ENCODE results near the gene GIGYF2.

GIGYF2 gene

DNA sequence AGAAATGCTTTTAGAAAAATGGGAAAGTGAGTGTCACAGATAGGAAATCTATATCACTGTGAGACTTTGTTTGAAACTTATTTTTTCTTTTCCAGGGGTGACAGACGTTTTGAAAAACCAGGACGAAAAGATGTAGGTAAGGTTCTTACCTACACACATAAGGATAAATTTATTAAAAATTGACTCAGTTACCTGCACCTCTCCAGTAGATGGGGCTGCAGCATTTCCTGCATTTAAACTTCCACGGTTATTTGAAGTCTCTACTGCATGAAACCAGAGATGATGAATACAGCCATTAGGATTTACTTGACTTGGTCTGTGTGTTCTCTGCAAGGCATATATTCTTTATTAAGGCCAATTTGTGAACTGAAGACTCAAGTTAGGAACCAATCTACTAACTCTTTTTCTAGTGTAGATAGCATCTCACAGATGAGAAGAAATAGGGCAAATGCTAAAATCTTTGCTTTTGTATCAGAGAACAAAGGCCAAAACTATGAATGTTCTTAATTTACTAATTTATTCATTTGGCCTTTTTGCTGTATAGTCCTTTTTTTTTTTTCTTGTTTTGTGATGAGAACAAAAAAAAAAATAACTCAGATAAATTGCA lies 64.3 kb downstream of the GIGYF2 start:
- no peak for DNase-seq (ENCODE audit: low read depth)

DNA sequence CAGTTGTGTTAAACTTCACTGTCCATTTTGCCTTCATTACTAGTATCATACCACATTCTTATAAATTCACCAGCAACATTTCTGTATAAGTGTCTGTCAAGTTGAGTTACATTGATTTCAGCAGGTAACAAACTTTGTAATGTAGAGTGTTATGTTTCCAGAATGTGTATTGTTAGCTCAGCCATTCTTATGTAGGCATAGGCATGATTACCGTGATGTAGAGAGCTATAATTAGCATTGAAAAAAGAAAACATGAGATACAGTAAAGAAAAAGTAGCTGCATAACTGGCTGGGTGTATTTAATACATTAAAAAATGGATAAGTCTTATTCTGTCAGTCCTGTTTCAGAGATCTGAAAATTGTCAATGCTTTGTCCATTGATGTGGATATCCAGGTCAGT lies 70.7 kb downstream of the GIGYF2 start:
- no peak for DNase-seq (ENCODE audit: low read depth)

DNA sequence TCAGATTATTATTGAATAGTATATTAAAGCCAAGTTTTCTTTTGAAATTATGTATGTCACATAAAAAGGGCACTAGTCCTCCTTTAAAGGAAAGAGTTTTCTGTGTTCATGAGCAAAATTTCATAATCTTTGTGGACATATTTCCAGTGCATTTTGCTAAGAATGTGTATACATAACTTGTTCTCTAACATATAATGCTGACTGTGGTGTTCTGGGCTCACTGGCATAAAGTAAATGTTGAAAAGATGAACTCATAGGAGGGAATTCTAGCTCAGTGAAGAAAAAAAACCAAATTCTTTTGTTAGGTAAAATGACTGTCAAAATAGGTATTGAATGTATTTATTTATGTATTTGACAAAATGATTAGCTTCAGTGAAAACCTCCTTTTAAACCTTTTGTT lies 73.1 kb downstream of the GIGYF2 start:
- DNase-seq (ENCODE audit: low read depth): no peak

DNA sequence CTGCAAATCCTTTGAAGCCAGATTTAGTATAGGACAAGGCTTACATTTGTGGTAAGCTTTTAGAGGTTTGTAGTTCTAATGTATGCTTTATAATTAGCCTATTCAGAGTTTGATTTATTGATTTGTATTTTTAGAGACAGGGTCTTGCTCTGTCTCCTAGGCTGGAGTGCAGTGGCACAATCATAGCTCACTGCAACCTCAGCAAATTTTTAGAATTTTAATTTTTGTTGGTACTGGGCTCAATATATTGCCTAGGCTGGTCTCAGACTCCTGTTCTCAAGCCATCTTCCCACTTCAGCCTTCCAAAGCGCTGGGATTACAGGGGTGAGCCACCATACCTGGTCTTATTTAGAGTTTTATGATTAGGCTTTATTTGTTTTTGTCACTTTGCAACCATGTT lies 74.7 kb downstream of the GIGYF2 start:
- DNase-seq (ENCODE audit: low read depth): no peak

DNA sequence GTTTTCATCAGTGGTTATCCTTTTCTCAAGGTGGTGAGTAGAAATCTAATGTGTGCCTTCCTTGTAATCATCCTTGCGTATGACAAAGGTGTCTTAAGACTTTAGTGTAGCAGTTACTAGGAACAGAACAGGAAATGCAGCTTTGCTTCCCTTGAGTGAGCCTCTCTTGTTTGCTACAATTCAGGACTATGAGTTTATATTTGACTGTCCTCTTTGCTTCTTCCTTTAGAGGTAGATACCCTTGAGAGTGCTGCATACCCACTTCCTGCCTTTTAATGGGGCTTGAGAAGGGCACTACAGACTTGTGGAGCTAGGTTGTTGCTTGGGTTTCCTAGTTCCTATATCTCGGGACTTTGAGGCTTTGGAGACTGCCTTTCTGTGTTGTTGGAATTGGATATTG lies 75.4 kb downstream of the GIGYF2 start:
- no peak for DNase-seq (ENCODE audit: low read depth)

DNA sequence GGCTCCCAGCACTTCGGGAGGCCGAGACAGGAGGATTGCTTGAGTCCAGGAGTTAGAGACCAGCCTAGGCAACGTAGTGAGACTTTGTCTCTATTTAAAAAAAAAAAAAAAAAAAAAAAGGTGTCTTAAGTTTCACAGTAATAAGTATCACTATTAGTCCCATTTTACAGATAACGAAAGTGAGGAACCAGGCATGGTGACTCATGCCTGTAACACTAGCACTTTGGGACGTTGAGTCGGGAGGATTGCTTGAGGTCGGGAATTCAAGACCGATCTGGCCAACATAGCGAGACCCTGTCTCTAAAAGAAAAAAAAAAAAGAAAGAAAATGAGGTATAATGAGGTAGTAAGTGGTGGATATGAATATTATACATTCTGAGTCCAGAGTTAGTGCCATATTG lies 76.7 kb downstream of the GIGYF2 start:
- DNase-seq (ENCODE audit: low read depth): no peak

DNA sequence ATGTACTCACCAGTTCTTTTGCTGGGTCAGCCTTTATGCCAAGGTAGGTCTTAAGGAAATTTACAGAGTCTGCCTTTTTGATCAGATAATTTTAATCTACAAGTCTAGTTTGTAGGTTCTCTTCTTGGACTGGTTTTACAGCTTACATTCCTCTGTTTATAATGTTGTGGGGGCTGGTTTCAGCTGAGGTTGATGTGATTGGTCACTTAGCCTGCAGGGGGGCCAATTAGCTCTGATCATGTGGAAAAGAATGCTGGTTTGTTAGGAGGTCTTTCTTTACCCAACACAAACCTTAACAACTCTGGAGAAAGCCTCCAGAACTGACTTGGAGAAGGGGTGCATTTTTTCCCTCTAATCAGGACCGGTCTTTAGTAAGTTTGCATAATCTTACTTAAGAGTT lies 79.3 kb downstream of the GIGYF2 start, which contains the start of gene KCNJ13:
Gene KCNJ13 (minus strand): TSS at position 131 of the 400 bp plus-strand sequence. CDS start 5,203 bp downstream, outside the sequence.
- no peak for DNase-seq (ENCODE audit: low read depth)

DNA sequence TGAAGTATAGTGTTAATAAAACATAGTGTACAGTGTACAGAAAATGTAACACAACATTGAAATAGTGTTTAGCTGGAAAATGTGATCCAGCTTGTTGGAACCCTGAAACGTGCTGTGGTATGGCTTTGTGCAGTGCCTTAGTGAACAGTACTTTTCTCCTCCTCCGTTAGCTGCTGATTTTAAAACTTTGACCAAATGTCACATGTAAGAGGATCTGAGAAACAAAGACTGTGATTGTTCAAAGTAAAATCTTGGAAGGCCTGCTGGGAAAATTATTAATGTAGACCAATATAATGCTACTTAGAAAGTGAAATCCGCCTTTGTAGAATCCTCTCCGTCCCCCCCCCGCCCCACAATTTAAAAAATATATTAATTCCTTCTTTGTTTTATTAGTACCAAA lies 80.1 kb downstream of the GIGYF2 start:
- no peak for DNase-seq (ENCODE audit: low read depth)

DNA sequence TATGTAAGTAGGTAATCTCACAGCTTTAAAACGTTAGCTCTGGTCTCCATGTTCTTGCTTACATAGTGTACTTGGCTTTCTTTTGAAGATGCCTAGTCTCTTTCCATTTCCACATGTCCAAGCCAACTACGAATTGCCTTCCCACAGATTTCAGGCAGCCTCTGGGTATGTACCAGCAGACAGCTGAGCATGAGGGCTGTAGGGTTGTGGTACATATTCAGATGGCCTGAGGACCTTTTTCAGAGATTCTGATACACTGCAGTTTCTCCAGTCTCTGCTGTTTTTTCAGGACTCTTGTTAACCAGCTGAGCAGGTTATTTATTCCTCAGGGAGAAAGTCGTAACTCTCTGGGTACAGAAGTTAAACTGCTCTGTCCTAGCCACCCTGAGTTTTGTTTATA lies 82.3 kb downstream of the GIGYF2 start:
- DNase-seq (ENCODE audit: low read depth): no peak

DNA sequence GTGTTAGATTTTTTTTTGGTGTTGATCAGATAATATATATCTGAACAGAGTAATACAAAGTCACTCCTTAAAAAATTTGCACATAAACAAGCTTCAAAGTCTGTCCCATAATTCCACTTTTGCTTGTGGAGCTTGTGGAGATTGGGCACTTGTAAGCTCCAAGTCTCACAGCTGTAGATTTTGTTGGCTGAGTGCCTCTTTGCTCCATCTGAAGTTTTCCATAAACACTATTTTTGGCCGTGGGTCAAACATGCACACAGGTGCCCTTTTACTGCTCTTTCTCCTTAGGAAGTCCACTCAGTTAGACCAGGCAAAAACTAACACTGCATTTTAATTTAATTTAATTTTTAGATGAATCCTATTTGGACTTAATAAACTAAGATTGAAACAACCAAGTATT lies 82.8 kb downstream of the GIGYF2 start:
- DNase-seq (ENCODE audit: low read depth): no peak

DNA sequence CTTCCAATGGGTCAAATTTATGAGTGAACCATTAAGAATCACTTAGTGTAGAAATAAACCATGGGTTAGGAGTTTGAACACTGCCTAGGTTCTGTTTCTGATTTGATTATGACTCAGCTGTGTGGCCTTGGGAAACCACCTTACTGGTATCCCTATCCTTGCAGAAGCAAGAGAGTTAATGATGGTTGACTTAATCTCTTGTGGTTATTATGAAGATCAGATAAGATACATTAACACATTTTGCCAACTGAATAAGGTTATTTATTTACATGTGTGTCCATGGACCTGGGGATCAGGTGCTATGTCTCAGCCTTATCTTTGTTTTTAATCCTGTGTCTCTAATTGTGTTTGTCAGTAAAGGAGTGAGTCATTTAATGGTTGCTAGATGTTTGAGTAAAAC lies 84.6 kb downstream of the GIGYF2 start:
- DNase-seq (ENCODE audit: low read depth): no peak

DNA sequence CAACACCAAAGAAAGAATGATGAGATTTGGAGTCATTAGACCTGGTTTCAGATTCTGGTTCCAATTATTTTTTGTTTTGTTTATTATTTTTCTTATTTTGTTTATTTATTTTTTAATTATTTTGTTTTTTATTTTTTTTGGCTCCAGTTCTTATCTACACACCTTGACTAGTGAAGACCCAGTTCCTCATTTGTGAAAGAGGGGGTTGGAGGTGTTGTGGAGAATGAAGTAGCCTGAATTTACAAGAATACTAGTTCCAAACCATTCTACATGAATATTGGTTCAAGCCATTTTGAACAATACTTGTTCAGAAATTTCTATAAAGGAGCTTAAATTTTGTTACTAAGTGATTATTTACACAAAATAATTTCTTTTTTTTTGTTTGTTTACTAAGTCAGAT lies 86.1 kb downstream of the GIGYF2 start:
- DNase-seq (ENCODE audit: low read depth): no peak

DNA sequence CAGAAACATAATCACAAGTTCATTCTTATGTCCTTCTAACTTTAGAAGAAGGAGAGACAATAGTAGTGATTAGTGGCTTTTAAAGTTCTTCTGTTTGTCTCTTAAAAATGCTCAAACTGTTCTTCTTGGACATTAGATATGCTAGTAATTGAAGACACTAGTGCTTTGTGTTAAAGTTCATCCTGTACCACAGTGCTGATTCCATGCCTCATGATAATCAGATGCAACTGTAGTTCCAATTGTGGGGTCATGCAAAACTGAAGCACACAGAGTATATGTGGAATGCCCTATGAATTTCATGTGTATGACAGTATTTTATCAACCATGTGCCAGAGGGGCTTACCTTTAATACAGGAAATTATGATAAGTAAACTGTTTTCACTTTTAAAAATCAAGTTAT lies 90.7 kb downstream of the GIGYF2 start:
- DNase-seq (ENCODE audit: low read depth): no peak

DNA sequence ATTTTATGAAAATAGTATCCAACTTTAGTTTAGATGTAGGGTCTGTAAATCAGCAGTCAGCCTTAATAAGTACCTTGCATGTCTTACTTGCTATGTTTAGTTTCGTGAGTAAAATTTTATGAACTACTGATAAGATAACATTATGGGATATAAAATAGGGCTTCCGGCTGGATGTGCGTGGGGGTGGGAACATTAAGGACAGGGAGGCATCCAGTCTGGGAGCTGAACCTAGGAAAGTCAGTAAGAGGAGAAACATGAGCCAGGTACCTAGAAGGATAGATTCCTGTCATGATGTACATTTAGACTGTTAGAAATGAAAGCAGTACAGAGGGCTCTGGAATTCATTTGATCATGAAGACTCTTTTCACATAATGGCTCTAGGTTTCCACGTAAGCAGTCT lies 92.0 kb downstream of the GIGYF2 start:
- DNase-seq (ENCODE audit: low read depth): no peak

DNA sequence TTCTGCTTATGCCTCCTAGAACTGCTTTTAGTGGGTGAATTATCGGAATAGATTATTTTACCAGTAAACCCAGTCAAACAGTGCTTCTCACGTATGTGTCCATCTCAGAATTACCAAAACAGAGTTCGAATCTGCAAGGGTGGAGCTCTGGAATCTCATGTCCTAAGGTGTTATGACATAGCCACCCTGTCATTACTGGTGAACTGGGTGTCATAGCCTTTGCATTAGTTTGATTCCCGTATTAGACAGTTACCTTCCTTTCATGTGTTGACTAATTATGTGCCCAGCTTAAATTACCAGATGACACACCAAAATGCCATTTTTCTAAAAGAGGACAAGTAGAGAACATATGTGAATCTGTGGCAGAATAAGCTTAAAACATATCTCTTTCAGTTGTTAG lies 94.4 kb downstream of the GIGYF2 start:
- DNase-seq (ENCODE audit: low read depth): no peak

DNA sequence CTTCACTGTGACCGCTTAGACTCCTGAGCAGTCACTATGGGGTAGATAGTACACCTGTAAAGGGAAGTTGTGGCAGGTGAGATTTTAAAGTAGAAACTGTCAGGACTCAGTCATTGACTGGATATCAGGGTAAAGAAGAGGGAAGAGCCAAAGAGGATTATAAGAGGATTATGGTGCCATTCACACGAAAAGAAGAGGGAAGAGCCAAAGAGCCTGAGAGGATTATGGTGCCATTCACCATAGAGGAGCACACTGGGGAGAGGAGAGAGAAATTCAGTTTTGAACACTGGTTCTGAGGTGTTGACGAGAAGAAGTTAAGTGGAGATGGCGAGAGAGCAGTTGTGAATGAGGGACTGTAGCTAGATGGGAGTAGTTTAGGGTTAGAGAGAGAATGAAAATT lies 96.1 kb downstream of the GIGYF2 start:
- no peak for DNase-seq (ENCODE audit: low read depth)

DNA sequence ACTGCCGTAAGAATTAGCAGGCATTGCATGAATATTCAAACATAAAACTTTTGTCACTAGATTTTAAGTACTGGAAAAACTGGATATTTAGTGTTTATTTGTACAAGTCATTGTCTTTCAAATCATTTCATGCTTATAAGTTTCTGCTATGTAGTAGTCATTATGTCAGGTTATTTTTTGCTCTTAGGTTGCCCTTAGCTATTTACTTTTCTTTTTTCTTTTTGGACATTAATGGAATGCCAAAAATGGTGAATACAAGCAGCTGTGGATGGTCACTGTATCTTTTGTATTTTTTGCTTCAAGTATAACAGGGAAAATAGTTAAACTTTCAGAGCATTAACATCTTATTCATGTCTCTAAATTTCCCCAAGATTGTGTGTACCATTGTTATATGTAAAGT lies 97.8 kb downstream of the GIGYF2 start:
- no peak for DNase-seq (ENCODE audit: low read depth)

DNA sequence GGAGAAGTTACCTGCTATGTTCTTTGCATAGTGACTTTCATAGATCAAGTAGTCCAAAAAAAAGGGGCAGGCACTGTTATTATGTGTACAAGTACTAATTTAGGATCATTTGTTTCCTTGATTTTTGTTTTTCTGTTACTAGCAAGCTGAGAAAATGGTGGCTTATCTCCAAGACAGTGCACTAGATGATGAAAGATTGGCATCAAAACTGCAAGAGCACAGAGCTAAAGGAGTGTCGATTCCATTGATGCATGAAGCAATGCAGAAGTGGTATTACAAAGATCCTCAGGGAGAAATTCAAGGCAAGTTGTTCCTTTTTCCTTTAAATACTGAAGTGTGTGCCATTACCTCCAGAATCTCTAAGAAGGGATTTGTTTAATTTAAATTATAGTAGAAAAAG lies 98.8 kb downstream of the GIGYF2 start:
- no peak for DNase-seq (ENCODE audit: low read depth)

DNA sequence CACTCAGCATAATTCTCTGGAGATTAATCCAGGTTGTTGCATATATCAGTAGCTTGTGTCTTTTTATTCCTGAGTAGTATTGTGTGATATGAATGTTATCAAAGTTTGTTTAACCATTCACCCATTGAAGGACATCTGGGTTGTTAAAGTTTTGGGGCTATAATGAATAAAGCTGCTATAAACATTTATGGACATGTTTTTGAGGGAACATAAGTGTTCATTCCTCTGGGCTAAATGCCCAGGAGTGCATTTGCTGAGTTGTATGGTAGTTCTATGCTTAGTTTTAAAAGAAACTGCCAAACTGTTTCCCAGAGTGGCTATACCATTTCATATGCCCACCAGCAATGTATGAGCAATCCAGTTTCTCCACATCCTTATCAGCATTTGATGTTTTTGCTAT lies 101.1 kb downstream of the GIGYF2 start:
- DNase-seq (ENCODE audit: low read depth): no peak

DNA sequence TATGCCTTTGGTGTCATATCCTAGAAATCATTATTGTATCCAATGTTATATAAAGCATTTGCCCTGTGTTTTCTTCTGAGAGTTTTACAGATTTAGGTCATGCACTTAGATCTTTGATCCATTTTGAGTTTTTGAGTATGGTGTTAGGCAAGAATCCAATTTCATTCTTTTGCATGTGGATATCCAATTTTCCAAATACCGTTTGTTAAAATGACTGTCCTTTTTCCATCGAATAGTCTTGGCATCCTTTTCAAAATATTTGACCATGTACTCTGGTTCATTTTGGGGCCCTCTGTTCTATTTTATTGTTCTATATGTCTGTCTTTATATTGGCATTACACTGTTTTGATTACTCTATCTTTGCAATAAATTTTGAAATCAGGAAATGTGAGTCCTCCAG lies 103.0 kb downstream of the GIGYF2 start:
- DNase-seq (ENCODE audit: low read depth): no peak

DNA sequence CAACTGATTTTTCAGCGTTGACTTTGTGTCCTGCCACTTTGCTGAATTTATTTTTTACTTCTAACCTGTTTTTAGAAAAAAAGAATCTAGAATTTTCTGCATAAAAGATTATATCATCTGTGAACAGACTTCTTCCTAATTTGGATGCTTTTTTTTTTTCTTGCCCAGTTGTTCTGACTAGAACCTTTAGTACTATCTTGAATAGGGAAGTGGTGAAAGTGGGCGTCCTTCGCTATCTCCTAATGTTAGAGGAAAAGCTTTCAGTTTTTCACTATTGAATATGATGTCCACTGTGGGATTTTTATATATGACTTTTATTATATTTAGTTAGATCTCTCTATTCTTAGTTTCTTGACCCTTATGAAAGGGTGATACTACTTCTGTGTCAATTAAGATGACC lies 105.0 kb downstream of the GIGYF2 start:
- DNase-seq (ENCODE audit: low read depth): no peak

DNA sequence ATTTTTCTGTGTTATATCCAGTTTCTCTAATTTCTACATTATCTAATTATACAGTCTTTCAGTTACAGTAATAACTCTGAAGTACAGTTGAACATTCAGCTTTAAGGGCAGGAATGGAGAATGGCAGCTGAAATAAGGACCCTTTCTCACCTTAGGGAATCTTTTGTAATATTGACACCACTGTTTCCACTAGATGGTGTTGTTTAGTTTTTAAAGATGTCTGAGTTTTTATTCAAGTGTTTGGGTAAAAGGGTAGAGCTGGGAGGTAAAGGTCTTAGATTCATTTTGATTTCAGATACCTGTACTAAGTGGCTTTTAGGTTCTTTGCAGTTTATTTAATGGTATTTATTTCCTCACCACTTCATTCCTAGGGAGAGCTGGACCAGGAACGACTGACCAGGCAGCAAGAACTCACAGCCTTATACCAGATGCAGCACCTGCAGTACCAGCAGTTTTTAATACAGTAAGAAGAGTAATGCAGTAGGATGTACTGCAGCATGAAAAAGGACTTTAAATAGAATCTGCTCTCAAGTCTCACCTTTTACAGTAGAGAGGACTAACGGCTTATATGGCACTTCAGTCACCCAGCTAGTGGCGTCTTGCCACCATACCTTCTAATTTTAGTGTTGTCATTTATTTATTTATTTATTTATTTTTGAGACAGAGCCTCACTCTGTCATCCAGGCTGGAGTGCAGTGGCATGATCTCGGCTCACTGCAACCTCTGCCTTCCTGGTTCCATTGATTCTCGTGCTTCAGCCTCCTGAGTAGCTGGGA lies 112.4 kb downstream of the GIGYF2 start:
- no peak for DNase-seq (ENCODE audit: low read depth)

DNA sequence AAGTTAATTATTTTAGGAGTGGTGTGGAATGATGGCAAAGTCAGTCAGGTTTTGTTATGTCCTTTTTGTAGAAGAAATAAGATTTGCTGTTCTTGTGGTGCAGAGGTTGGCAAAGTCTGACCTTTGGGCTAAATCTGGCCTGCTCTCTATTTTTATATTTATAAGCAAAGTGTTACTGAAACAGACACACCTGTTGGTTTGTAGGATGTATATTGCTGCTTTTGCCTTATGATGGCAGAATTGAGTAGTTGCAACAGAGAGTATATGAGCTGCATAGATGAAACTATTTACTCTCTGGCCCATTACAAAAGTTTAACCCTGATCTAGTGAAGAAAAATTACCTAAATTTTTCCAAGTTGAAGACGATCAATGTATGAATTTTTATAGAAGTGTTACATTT lies 113.3 kb downstream of the GIGYF2 start:
- DNase-seq (ENCODE audit: low read depth): no peak

DNA sequence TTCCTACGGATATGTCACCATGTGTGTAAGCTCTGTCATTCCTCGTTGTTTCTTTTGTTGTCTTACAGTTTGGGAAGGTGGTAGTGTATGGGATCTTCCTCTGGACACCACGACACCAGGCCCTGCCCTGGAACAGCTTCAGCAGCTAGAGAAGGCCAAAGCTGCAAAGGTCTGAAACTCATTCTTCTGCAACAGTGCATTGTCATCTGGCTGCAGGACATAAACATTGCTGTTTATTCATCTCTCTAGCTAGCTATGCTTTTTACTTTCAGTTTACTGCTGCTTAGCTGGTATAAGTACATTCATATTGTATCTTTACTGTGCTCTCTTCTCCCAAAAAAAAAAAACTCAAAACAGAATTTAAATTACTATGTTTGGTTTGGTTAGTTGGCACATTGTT lies 118.4 kb downstream of the GIGYF2 start:
- DNase-seq (ENCODE audit: low read depth): no peak

All from stimulated activated CD8-positive, alpha-beta memory T cell treated with anti-CD3 and anti-CD28 coated beads, Interleukin-15, amount 100 ng/mL, for 1 hour (primary cell).